ENCODE data around the gene WWC2. TPM values are rescaled to one million over a fixed set of nuclear protein-coding genes. Genes with fewer than 3 reads are reported as not detected.

The WWC2 gene
- total and polyA plus RNA-seq, 12 donors = 6.0 to 37.4 (median 31.2) TPM

- intact Hi-C loops (cut with DNase I) = loop anchor here in 1 of 10 donors (5.0 kb wide), 1 partner anchor 147 kb away; the partner anchor contains the start of gene WWC2
- DNase-seq (no peak), ATAC-seq (no peak)
- peaks cover 0 to 66% (median 0%) of the 10 kb centered on the region in 9 donors for H3K36me3 ChIP-seq
- no peak overlapping the region for H3K27ac ChIP-seq
- no peak for TF ChIP-seq CTCF (IDR thresholded peaks at IDR 0.05)
- 90 to 95% methylated on average over 2 of the region's 2 CpGs for WGBS, 2 donors
- no peaks in the 10 kb centered on the region for H3K9me3 ChIP-seq
- peaks cover 0 to 24% (median 8%) of the 10 kb centered on the region in 9 donors for H3K4me1 ChIP-seq
- H3K27me3 ChIP-seq = no peaks in the 10 kb centered on the region
- H3K4me3 ChIP-seq = no peak overlapping the region
These were observed 145.4 kb downstream of the WWC2 start for GRCh38 chr4:183244506-183244905.

DNA sequence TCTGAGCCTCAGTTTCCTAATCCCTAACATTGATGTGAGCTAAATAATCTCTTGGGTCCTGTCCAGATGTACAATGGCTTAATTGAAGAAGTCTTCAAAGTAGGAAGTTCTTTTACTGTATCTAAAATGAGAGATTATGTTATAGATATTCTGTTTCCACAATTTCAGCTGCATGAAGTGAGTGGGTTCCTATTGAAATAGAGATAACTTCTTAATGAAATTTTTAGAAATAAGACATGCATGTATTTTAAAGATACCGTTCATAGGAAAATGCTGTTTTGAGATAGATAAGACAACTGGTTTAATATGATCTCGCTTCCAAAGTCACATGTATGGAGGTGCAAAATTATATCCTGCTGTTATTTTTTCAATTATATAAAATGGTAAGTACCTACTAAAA, 149.1 kb downstream of the WWC2 start:
- intact Hi-C loops (cut with DNase I) = no loop called here

GRCh38 chr4:183249854-183250253, 150.8 kb downstream of the WWC2 start:
- Histone ChIP-seq H3K27me3 (no peaks in the 10 kb centered on the region), H3K4me3 (no peak overlapping the region), H3K9me3 (no peaks in the 10 kb centered on the region), H3K36me3 (peaks cover 0 to 94% (median 19%) of the 10 kb centered on the region in 9 donors), H3K4me1 (no peaks in the 10 kb centered on the region), H3K27ac (no peak overlapping the region)
- intact Hi-C loops (cut with DNase I) = loop anchor here in 2 of 10 donors (2.0 kb wide), 2 partner anchors 175 to 177 kb away; no protein-coding TSS in a partner anchor
- peak in 8 of 9 donors; percentile 11 to 62 (median 45) for TF ChIP-seq CTCF (IDR thresholded peaks at IDR 0.05)
- WGBS, 2 donors = 52 to 57% methylated on average over 2 of the region's 2 CpGs
- no peak for DNase-seq
- ATAC-seq = peak in 5 of 8 donors; percentile 47 to 76 (median 61)

More for the DNA sequence above, 149.1 kb downstream of the WWC2 start:
- WGBS, 2 donors = 95 to 96% methylated on average over 2 of the region's 2 CpGs
- no peak overlapping the region for H3K27ac ChIP-seq
- no peaks in the 10 kb centered on the region for H3K27me3 ChIP-seq
- H3K36me3 ChIP-seq = peaks cover 0 to 85% (median 15%) of the 10 kb centered on the region in 9 donors
- no peak for DNase-seq
- peaks cover 0 to 2% (median 0%) of the 10 kb centered on the region in 9 donors for H3K4me1 ChIP-seq
- H3K4me3 ChIP-seq = no peak overlapping the region
- no peaks in the 10 kb centered on the region for H3K9me3 ChIP-seq
- ATAC-seq = no peak
- no peak for TF ChIP-seq CTCF (IDR thresholded peaks at IDR 0.05)

DNA sequence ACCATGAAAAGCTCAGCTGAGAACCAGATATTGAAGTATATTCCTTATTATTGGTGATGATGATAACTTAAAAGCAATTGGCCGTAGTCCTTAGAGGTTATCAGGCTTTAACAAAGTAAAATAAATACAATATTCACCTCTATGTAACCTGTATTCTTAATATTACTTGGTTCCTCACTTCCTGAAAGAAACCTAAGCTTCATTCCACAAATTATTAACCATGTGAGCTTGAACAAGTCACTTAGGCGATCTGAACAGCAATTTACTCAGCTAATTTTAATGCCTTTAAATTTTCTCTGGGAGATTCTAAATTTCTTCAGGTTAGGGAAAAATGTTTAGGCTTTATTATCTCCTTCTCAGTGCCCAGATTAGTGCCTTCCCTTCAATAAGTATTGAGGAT, 151.8 kb downstream of the WWC2 start:
- intact Hi-C loops (cut with DNase I) = loop anchor here in 2 of 10 donors (2.0 kb wide), 2 partner anchors 176 to 178 kb away; no protein-coding TSS in a partner anchor
- no peaks in the 10 kb centered on the region for H3K4me1 ChIP-seq
- TF ChIP-seq CTCF (IDR thresholded peaks at IDR 0.05) = no peak
- peaks cover 0 to 94% (median 19%) of the 10 kb centered on the region in 9 donors for H3K36me3 ChIP-seq
- DNase-seq (no peak), ATAC-seq (no peak)
- WGBS, 2 donors = 97 to 100% methylated on average over 2 of the region's 2 CpGs
- H3K9me3 ChIP-seq = no peaks in the 10 kb centered on the region
- H3K27ac ChIP-seq = no peak overlapping the region
- H3K4me3 ChIP-seq = no peak overlapping the region
- no peaks in the 10 kb centered on the region for H3K27me3 ChIP-seq
